GM12878 (cell line): ENCODE data around the gene TXLNA. TPM values are rescaled to one million over a fixed set of nuclear protein-coding genes. Genes with fewer than 3 reads are reported as not detected.
A peak's percentile ranks its signal among the peaks of the same experiment; 100 is the strongest.

Source experiments
- BHLHE40 ChIP-seq, 2 experiments: fragments of 450-650 bp in 1 of 2; IDR thresholded peaks; 2 replicates each; pipeline ENCODE4 v1.6.1; 2011 to 2017; ENCODE audit warnings: low read depth in 2 of 2, borderline replicate concordance in 1 of 2, improper control_type of control experiment in 1 of 2, low read length in 1 of 2, mild to moderate bottlenecking in 1 of 2
- FOXM1 ChIP-seq: IDR thresholded peaks from 2 replicates; pipeline ENCODE4 v1.6.1; 2012; ENCODE audit warnings: low read depth, mild to moderate bottlenecking, inconsistent platforms, low read length, moderate library complexity
- HDGF ChIP-seq: fragments of 450-650 bp; IDR thresholded peaks from 2 replicates; pipeline ENCODE4 v1.6.1; 2016; ENCODE audit warnings: antibody characterized with exemption
- KAT2A ChIP-seq: conservative IDR thresholded peaks from 2 replicates; pipeline ENCODE4 v1.6.1; 2011; ENCODE audit warnings: low read depth, low read length; ENCODE audit not compliant: control insufficient read depth
- KDM1A ChIP-seq: fragments of 200-600 bp; sonication (generic); IDR thresholded peaks from 2 replicates; pipeline ENCODE4 v1.6.1; 2016; ENCODE audit warnings: borderline replicate concordance
- MEF2B ChIP-seq: fragments of 450-650 bp; IDR thresholded peaks from 2 replicates; pipeline ENCODE4 v1.6.1; 2018; ENCODE audit warnings: mild to moderate bottlenecking, moderate library complexity; ENCODE audit not compliant: partially characterized antibody, poor library complexity, severe bottlenecking
- MXI1 ChIP-seq: fragments of 150-350 bp; IDR thresholded peaks from 2 replicates; pipeline ENCODE4 v1.6.1; 2011; ENCODE audit warnings: low read depth, mild to moderate bottlenecking, inconsistent platforms, low read length, improper control_type of control experiment
- MYC ChIP-seq: IDR thresholded peaks from 2 replicates; pipeline ENCODE4 v1.6.1; 2011; ENCODE audit warnings: mild to moderate bottlenecking, low read length, moderate library complexity, inconsistent platforms; ENCODE audit not compliant: insufficient read depth, insufficient replicate concordance, insufficient read length, severe bottlenecking
- POLR2A ChIP-seq: IDR thresholded peaks from 2 replicates; pipeline ENCODE4 v1.6.1; 2011; ENCODE audit warnings: low read depth, mild to moderate bottlenecking, low read length
- POLR2AphosphoS2 ChIP-seq: IDR thresholded peaks from 2 replicates; pipeline ENCODE4 v1.6.1; 2011; ENCODE audit warnings: low read depth, mild to moderate bottlenecking, low read length, improper control_type of control experiment, moderate library complexity
- RBBP5 ChIP-seq: fragments of 200-600 bp; sonication (generic); conservative IDR thresholded peaks from 2 replicates; pipeline ENCODE4 v1.6.1; 2016
- SIX5 ChIP-seq: IDR thresholded peaks from 2 replicates; pipeline ENCODE4 v1.6.1; 2011; ENCODE audit warnings: mild to moderate bottlenecking, low read depth, low read length, moderate library complexity; ENCODE audit not compliant: severe bottlenecking
- SMC3 ChIP-seq: IDR thresholded peaks from 2 replicates; pipeline ENCODE4 v1.6.1; 2011; ENCODE audit warnings: low read length, improper control_type of control experiment, borderline replicate concordance
- SUZ12 ChIP-seq: fragments of 200-600 bp; sonication (generic); IDR thresholded peaks from one replicate; pipeline ENCODE4 v1.6.1; 2018; ENCODE audit warnings: antibody characterized with exemption, mild to moderate bottlenecking; ENCODE audit not compliant: unreplicated experiment
- TARDBP ChIP-seq: IDR thresholded peaks from 2 replicates; pipeline ENCODE4 v1.6.1; 2016; ENCODE audit warnings: borderline replicate concordance
- TCF3 ChIP-seq: IDR thresholded peaks from 2 replicates; pipeline ENCODE4 v1.6.1; 2012; ENCODE audit warnings: low read depth, mild to moderate bottlenecking, low read length, borderline replicate concordance; ENCODE audit not compliant: insufficient read depth
- USF2 ChIP-seq: IDR thresholded peaks from 2 replicates; pipeline ENCODE4 v1.6.1; 2011; ENCODE audit warnings: low read depth, low read length, improper control_type of control experiment, borderline replicate concordance
- YBX1 ChIP-seq: fragments of 450-650 bp; IDR thresholded peaks from 2 replicates; pipeline ENCODE4 v1.6.1; 2016; ENCODE audit warnings: antibody characterized with exemption
- ZNF207 ChIP-seq: fragments of 450-650 bp; IDR thresholded peaks from 2 replicates; pipeline ENCODE4 v1.6.1; 2014; ENCODE audit warnings: antibody characterized with exemption, mild to moderate bottlenecking, borderline replicate concordance
- ZNF384 ChIP-seq: IDR thresholded peaks from 2 replicates; pipeline ENCODE4 v1.6.1; 2012; ENCODE audit warnings: low read depth, mild to moderate bottlenecking, low read length, improper control_type of control experiment, borderline replicate concordance
- polyA plus RNA-seq, 11 experiments: library from polyadenylated mRNA; depleted of rRNA in 4 of 11; unstranded in 6 of 11; stranded (reverse) in 5 of 11; fragments of >200 nt; fragmentation: Nextera tagmentation in 4 of 11; fragmentation: Illumina TruSeq in 1 of 11; extraction: Ambion mirVana in 4 of 11; extraction: Trizol in 1 of 11; gene quantifications; 1 replicate in 1 of 11; 2 replicates in 10 of 11; pipeline versions ENCODE4 v1.2.1 to v1.2.3, GENCODE V29; 2011 to 2016; ENCODE audit warnings: inconsistent platforms in 2 of 11, missing spikeins in 2 of 11, low read depth in 1 of 11
- total RNA-seq, 4 experiments: library from RNA; depleted of rRNA in 3 of 4; stranded (reverse); fragments of >200 nt in 3 of 4; fragmentation: Illumina TruSeq in 1 of 4; extraction: Trizol in 1 of 4; gene quantifications; 2 replicates each; pipeline versions ENCODE4 v1.2.1 to v1.2.3, GENCODE V29; 2013 to 2021
- TF ChIP-seq, protein P1 (sequence below): fragments of 450-650 bp; IDR thresholded peaks from 2 replicates; pipeline ENCODE4 v1.6.1; 2018; ENCODE audit warnings: mild to moderate bottlenecking, low read depth, moderate library complexity; ENCODE audit not compliant: partially characterized antibody
- TF ChIP-seq, protein P2 (sequence below): fragments of 150-350 bp; IDR thresholded peaks from 2 replicates; pipeline ENCODE4 v1.6.1; 2014; ENCODE audit warnings: mild to moderate bottlenecking, low read depth, low read length
- TF ChIP-seq, protein P3 (sequence below): IDR thresholded peaks from 2 replicates; pipeline ENCODE4 v1.6.1; 2011; ENCODE audit warnings: borderline replicate concordance, low read depth, mild to moderate bottlenecking, moderate library complexity, low read length; ENCODE audit not compliant: insufficient read depth, poor library complexity, severe bottlenecking

The TXLNA gene
- total and polyA plus RNA-seq, 10 of the 15 experiments (the other 5 are each of a cell fraction or from before 2014, with no cell fraction given): 7.2 to 93.7 (median 47.9) TPM

GRCh38 chr1:32201011-32201855 lies 21.8 kb downstream of the TXLNA start (continued):
- TF ChIP-seq HDGF: 0 out of 2 replicates have a peak, but pooled peaks have one; percentile 36
- no peak for TF ChIP-seq USF2
- no peak for TF ChIP-seq RBBP5
- TF ChIP-seq SMC3: no peak
- TF ChIP-seq, protein P1, sequence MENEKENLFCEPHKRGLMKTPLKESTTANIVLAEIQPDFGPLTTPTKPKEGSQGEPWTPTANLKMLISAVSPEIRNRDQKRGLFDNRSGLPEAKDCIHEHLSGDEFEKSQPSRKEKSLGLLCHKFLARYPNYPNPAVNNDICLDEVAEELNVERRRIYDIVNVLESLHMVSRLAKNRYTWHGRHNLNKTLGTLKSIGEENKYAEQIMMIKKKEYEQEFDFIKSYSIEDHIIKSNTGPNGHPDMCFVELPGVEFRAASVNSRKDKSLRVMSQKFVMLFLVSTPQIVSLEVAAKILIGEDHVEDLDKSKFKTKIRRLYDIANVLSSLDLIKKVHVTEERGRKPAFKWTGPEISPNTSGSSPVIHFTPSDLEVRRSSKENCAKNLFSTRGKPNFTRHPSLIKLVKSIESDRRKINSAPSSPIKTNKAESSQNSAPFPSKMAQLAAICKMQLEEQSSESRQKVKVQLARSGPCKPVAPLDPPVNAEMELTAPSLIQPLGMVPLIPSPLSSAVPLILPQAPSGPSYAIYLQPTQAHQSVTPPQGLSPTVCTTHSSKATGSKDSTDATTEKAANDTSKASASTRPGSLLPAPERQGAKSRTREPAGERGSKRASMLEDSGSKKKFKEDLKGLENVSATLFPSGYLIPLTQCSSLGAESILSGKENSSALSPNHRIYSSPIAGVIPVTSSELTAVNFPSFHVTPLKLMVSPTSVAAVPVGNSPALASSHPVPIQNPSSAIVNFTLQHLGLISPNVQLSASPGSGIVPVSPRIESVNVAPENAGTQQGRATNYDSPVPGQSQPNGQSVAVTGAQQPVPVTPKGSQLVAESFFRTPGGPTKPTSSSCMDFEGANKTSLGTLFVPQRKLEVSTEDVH: no peak
- TF ChIP-seq, protein P2, sequence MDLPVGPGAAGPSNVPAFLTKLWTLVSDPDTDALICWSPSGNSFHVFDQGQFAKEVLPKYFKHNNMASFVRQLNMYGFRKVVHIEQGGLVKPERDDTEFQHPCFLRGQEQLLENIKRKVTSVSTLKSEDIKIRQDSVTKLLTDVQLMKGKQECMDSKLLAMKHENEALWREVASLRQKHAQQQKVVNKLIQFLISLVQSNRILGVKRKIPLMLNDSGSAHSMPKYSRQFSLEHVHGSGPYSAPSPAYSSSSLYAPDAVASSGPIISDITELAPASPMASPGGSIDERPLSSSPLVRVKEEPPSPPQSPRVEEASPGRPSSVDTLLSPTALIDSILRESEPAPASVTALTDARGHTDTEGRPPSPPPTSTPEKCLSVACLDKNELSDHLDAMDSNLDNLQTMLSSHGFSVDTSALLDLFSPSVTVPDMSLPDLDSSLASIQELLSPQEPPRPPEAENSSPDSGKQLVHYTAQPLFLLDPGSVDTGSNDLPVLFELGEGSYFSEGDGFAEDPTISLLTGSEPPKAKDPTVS: no peak
- no peak for TF ChIP-seq TARDBP
- no peak for TF ChIP-seq SUZ12
- no peak for TF ChIP-seq SIX5
- TF ChIP-seq YBX1: no peak
- no peak for TF ChIP-seq KDM1A
- TF ChIP-seq KAT2A: no peak
- TF ChIP-seq ZNF384: no peak
- TF ChIP-seq POLR2AphosphoS2: no peak; the same call in 1 of the 2 replicates
- TF ChIP-seq MEF2B: peak; percentile 20
- peak; percentile 67 for TF ChIP-seq POLR2A
- TF ChIP-seq, protein P3, sequence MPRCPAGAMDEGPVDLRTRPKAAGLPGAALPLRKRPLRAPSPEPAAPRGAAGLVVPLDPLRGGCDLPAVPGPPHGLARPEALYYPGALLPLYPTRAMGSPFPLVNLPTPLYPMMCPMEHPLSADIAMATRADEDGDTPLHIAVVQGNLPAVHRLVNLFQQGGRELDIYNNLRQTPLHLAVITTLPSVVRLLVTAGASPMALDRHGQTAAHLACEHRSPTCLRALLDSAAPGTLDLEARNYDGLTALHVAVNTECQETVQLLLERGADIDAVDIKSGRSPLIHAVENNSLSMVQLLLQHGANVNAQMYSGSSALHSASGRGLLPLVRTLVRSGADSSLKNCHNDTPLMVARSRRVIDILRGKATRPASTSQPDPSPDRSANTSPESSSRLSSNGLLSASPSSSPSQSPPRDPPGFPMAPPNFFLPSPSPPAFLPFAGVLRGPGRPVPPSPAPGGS: peak; percentile 78
- TF ChIP-seq ZNF207: peak; percentile 61; the same call in 1 of the 2 replicates
- TF ChIP-seq MXI1: peak; percentile 72
- no peak; a peak in 2 of 4 replicates for TF ChIP-seq BHLHE40 (IDR thresholded peaks at IDR 0.05; ENCODE audit: borderline replicate concordance in 1 of 2, low read depth in 2 of 2, low read length in 1 of 2)
- 0 out of 2 replicates have a peak, but pooled peaks have one; percentile 59 for TF ChIP-seq FOXM1
- no peak for TF ChIP-seq TCF3
- TF ChIP-seq MYC: no peak
